MCF 10A (cell line): ENCODE measurements around the gene EFCC1. TPM values are rescaled to one million over a fixed set of nuclear protein-coding genes. Genes with fewer than 3 reads are reported as not detected.

Source experiments
- BruUV-seq: library from RNA; stranded (reverse); fragments of 400-500 nt; replicated peaks from 2 replicates; lab custom pipeline; 2021; lab: Mats Ljungman, UMichigan
- CTCF ChIA-PET: fragments of 300-600 bp; sonication (Branson Sonifier 250); formaldehyde crosslinking; extraction: SDS; loops from one replicate; lab custom pipeline; 2021; ENCODE audit warnings: antibody characterized with exemption, inconsistent platforms; lab: Yijun Ruan, JAX
- POLR2A ChIA-PET: fragments of 300-600, 350-650 bp; sonication (Branson Sonifier 250); formaldehyde crosslinking; extraction: SDS; loops from one replicate; lab custom pipeline; 2020; ENCODE audit warnings: antibody characterized with exemption, inconsistent platforms; lab: Yijun Ruan, JAX
- DNase-seq: peaks from one replicate; pipeline ENCODE4 v3.0.0-alpha.2; 2018; ENCODE audit not compliant: unreplicated experiment
- H3K27ac Mint-ChIP-seq: one replicate; pipeline ENCODE4 v1.8.0; 2022; ENCODE audit warnings: mild to moderate bottlenecking, low read depth, mixed read lengths; ENCODE audit not compliant: unreplicated experiment
- H3K27me3 Mint-ChIP-seq: one replicate; pipeline ENCODE4 v1.8.0; 2022; ENCODE audit warnings: mixed read lengths; ENCODE audit not compliant: insufficient read depth, unreplicated experiment
- H3K36me3 Mint-ChIP-seq: one replicate; pipeline ENCODE4 v1.8.0; 2022; ENCODE audit warnings: mild to moderate bottlenecking, moderate library complexity, mixed read lengths; ENCODE audit not compliant: insufficient read depth, unreplicated experiment
- H3K4me1 Mint-ChIP-seq: one replicate; pipeline ENCODE4 v1.8.0; 2022; ENCODE audit warnings: mixed read lengths; ENCODE audit not compliant: insufficient read depth, unreplicated experiment
- H3K4me3 Mint-ChIP-seq: one replicate; pipeline ENCODE4 v1.8.0; 2022; ENCODE audit warnings: mild to moderate bottlenecking, moderate library complexity, mixed read lengths; ENCODE audit not compliant: unreplicated experiment
- H3K9me3 Mint-ChIP-seq: one replicate; pipeline ENCODE4 v1.8.0; 2022; ENCODE audit warnings: mixed read lengths; ENCODE audit not compliant: unreplicated experiment
- CTCF ChIP-seq: fragments of 200-600 bp; IDR thresholded peaks from one replicate; pipeline ENCODE4 v1.8.0; 2022; ENCODE audit warnings: antibody characterized with exemption, mild to moderate bottlenecking; ENCODE audit not compliant: unreplicated experiment
- intact Hi-C: fragments of 100-400 bp; cut with micrococcal nuclease; formaldehyde crosslinking; loops from 2 replicates; pipeline ENCODE4 v1.14.1; 2022
- total RNA-seq: library from RNA; stranded (reverse); gene quantifications from 2 replicates; pipeline ENCODE4 v1.2.3, GENCODE V29; 2022

EFCC1 gene
- total RNA-seq, 1 experiment from 2014 or later: not detected

- TF ChIP-seq CTCF: no peak
- CTCF ChIA-PET: interaction anchor here (0.6 to 2.0 kb wide), 5 partner anchors 11 to 39 kb away, joined by 3 to 5 read pairs (median 4); no protein-coding TSS in a partner anchor
- DNase-seq: no peak
- no peak overlapping the region for H3K4me3 Mint-ChIP-seq
- POLR2A ChIA-PET: no interaction called here
- H3K4me1 Mint-ChIP-seq: no peaks in the 10 kb centered on the region
- BruUV-seq: no TSS peak
- intact Hi-C loops: no loop called here
- H3K27me3 Mint-ChIP-seq: peaks cover 20% of the 10 kb centered on the region
- H3K36me3 Mint-ChIP-seq: no peaks in the 10 kb centered on the region
- no peaks in the 10 kb centered on the region for H3K9me3 Mint-ChIP-seq
- H3K27ac Mint-ChIP-seq: no peak overlapping the region
Observed at GRCh38 chr3:129009266-129009665, 8.2 kb downstream of the EFCC1 start.

- POLR2A ChIA-PET: interaction anchor here (0.6 kb wide), 1 partner anchor 30 kb away, joined by 3 read pairs; no protein-coding TSS in a partner anchor
- Mint-ChIP-seq H3K9me3 (no peaks in the 10 kb centered on the region), H3K27me3 (peaks cover 11% of the 10 kb centered on the region), H3K36me3 (no peaks in the 10 kb centered on the region), H3K4me1 (no peaks in the 10 kb centered on the region), H3K27ac (no peak overlapping the region), H3K4me3 (no peak overlapping the region)
- CTCF ChIA-PET: interaction anchor here (1.1 kb wide), 1 partner anchor 41 kb away, joined by 3 read pairs; no protein-coding TSS in a partner anchor
- BruUV-seq: no TSS peak
- no peak for DNase-seq
- TF ChIP-seq CTCF: no peak
- intact Hi-C loops: no loop called here
Observed at GRCh38 chr3:129010310-129010956, 9.3 kb downstream of the EFCC1 start.

GRCh38 chr3:129013491-129013891 is 12.4 kb downstream of the EFCC1 start:
- intact Hi-C loops: no loop called here
- Mint-ChIP-seq H3K36me3 (no peaks in the 10 kb centered on the region), H3K9me3 (no peaks in the 10 kb centered on the region), H3K27me3 (no peaks in the 10 kb centered on the region), H3K27ac (no peak overlapping the region), H3K4me1 (no peaks in the 10 kb centered on the region), H3K4me3 (no peak overlapping the region)
- CTCF ChIA-PET: interaction anchor here (0.7 to 1.1 kb wide), 2 partner anchors 106 to 774 kb away, joined by 3 to 4 read pairs; no protein-coding TSS in a partner anchor
- DNase-seq: no peak
- BruUV-seq: no TSS peak
- TF ChIP-seq CTCF: no peak
- POLR2A ChIA-PET: no interaction called here

- CTCF ChIA-PET: interaction anchor here (0.9 to 4.6 kb wide), 4 partner anchors 10 to 44 kb away, joined by 3 to 27 read pairs (median 5); no protein-coding TSS in a partner anchor
- BruUV-seq: no TSS peak
Observed at GRCh38 chr3:129014148-129014547, 13.0 kb downstream of the EFCC1 start.

More at GRCh38 chr3:129014148-129014547, 13.0 kb downstream of the EFCC1 start:
- H3K4me3 Mint-ChIP-seq: no peak overlapping the region
- H3K4me1 Mint-ChIP-seq: no peaks in the 10 kb centered on the region
- H3K27me3 Mint-ChIP-seq: no peaks in the 10 kb centered on the region
- TF ChIP-seq CTCF: no peak
- H3K36me3 Mint-ChIP-seq: no peaks in the 10 kb centered on the region
- H3K9me3 Mint-ChIP-seq: no peaks in the 10 kb centered on the region
- POLR2A ChIA-PET: interaction anchor here (1.0 kb wide), 1 partner anchor 9 kb away, joined by 3 read pairs; no protein-coding TSS in a partner anchor
- H3K27ac Mint-ChIP-seq: no peak overlapping the region
- intact Hi-C loops: no loop called here
- DNase-seq: no peak
